Measurements from ENCODE around the gene ERAS.

The ERAS gene

GRCh38 chrX:48782216-48782615 is 44.1 kb upstream of the ERAS start:
- H3K27me3 ChIP-seq (ENCODE audit: insufficient read depth, poor library complexity, severe bottlenecking), result no peaks in the 10 kb centered on the region
- ATAC-seq (ENCODE audit: low read depth) (no peak), DNase-seq (ENCODE audit: low spot score) (no peak)
- no peaks in the 10 kb centered on the region for H3K4me1 ChIP-seq (ENCODE audit: insufficient read depth, poor library complexity, severe bottlenecking)
- H3K4me3 ChIP-seq (ENCODE audit: severe bottlenecking), result no peak overlapping the region
- H3K36me3 ChIP-seq (ENCODE audit: low read depth), result no peaks in the 10 kb centered on the region
- no peaks in the 10 kb centered on the region for H3K9me3 ChIP-seq (ENCODE audit: severe bottlenecking)
- no peak overlapping the region for H3K27ac ChIP-seq (ENCODE audit: poor library complexity, severe bottlenecking)
- TF ChIP-seq, protein P1, sequence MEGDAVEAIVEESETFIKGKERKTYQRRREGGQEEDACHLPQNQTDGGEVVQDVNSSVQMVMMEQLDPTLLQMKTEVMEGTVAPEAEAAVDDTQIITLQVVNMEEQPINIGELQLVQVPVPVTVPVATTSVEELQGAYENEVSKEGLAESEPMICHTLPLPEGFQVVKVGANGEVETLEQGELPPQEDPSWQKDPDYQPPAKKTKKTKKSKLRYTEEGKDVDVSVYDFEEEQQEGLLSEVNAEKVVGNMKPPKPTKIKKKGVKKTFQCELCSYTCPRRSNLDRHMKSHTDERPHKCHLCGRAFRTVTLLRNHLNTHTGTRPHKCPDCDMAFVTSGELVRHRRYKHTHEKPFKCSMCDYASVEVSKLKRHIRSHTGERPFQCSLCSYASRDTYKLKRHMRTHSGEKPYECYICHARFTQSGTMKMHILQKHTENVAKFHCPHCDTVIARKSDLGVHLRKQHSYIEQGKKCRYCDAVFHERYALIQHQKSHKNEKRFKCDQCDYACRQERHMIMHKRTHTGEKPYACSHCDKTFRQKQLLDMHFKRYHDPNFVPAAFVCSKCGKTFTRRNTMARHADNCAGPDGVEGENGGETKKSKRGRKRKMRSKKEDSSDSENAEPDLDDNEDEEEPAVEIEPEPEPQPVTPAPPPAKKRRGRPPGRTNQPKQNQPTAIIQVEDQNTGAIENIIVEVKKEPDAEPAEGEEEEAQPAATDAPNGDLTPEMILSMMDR (IDR thresholded peaks at IDR 0.05; ENCODE audit: poor library complexity, severe bottlenecking), result no peak

GRCh38 chrX:48782795-48783194 is 43.5 kb upstream of the ERAS start:
- Histone ChIP-seq H3K27me3 (ENCODE audit: insufficient read depth, poor library complexity, severe bottlenecking) (no peaks in the 10 kb centered on the region), H3K9me3 (ENCODE audit: severe bottlenecking) (no peaks in the 10 kb centered on the region), H3K4me1 (ENCODE audit: insufficient read depth, poor library complexity, severe bottlenecking) (no peaks in the 10 kb centered on the region), H3K4me3 (ENCODE audit: severe bottlenecking) (no peak overlapping the region), H3K36me3 (ENCODE audit: low read depth) (no peaks in the 10 kb centered on the region), H3K27ac (ENCODE audit: poor library complexity, severe bottlenecking) (no peak overlapping the region)
- ATAC-seq (ENCODE audit: low read depth) (no peak), DNase-seq (ENCODE audit: low spot score) (no peak)
- TF ChIP-seq, protein P1 (IDR thresholded peaks at IDR 0.05; ENCODE audit: poor library complexity, severe bottlenecking), result no peak

DNA sequence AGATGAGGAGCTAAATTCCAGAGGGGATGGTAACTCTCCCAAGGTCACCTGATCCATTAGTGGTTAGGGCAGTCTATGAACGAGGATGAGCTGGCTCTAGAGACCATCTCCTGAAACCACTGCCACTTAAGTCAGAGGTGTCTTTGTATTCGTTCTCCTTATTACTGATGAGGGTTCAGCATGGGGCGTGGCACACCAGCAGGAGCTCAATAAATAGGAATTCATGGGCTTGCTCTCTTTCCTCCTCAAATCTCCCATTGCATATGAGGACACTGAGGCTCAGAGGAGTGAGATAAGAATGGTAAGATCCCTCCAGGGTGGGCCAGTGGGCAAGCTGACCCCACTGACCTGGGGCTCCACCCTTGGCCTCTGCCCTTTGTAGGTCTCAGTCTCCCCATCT is 41.6 kb upstream of the ERAS start:
- Histone ChIP-seq H3K27me3 (ENCODE audit: insufficient read depth, poor library complexity, severe bottlenecking) (no peaks in the 10 kb centered on the region), H3K36me3 (ENCODE audit: low read depth) (no peaks in the 10 kb centered on the region), H3K9me3 (ENCODE audit: severe bottlenecking) (no peaks in the 10 kb centered on the region), H3K4me1 (ENCODE audit: insufficient read depth, poor library complexity, severe bottlenecking) (no peaks in the 10 kb centered on the region), H3K27ac (ENCODE audit: poor library complexity, severe bottlenecking) (no peak overlapping the region), H3K4me3 (ENCODE audit: severe bottlenecking) (no peak overlapping the region)
- TF ChIP-seq, protein P1 (IDR thresholded peaks at IDR 0.05; ENCODE audit: poor library complexity, severe bottlenecking), result no peak
- DNase-seq (ENCODE audit: low spot score), result no peak
- ATAC-seq (ENCODE audit: low read depth), result no peak

DNA sequence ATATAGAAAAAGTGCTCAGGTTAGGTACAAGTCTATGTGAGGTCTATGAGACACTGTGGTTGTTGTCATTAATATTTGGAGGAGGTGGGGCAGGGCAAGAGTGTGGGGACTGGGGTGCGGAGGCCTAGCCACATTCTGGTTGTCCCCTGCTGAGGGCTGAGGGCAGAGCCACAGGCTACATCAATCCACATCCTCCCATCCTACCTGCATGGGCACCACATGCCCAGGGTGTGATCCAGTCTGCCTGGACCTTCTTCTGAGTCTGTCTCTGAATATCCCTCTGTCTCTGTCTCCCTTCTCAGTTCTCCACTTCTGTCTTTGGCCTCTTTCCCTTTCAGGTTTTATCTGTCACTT is 41.1 kb upstream of the ERAS start:
- no peak overlapping the region for H3K4me3 ChIP-seq (ENCODE audit: severe bottlenecking)
- TF ChIP-seq, protein P1 (IDR thresholded peaks at IDR 0.05; ENCODE audit: poor library complexity, severe bottlenecking), result no peak
- no peak overlapping the region for H3K27ac ChIP-seq (ENCODE audit: poor library complexity, severe bottlenecking)
- DNase-seq (ENCODE audit: low spot score) (no peak), ATAC-seq (ENCODE audit: low read depth) (no peak)
- H3K4me1 ChIP-seq (ENCODE audit: insufficient read depth, poor library complexity, severe bottlenecking), result no peaks in the 10 kb centered on the region
- H3K27me3 ChIP-seq (ENCODE audit: insufficient read depth, poor library complexity, severe bottlenecking), result no peaks in the 10 kb centered on the region
- no peaks in the 10 kb centered on the region for H3K36me3 ChIP-seq (ENCODE audit: low read depth)
- H3K9me3 ChIP-seq (ENCODE audit: severe bottlenecking), result no peaks in the 10 kb centered on the region

GRCh38 chrX:48785540-48786214 is 40.6 kb upstream of the ERAS start:
- ATAC-seq (ENCODE audit: low read depth) (no peak), DNase-seq (ENCODE audit: low spot score) (no peak)
- Histone ChIP-seq H3K27me3 (ENCODE audit: insufficient read depth, poor library complexity, severe bottlenecking) (no peaks in the 10 kb centered on the region), H3K36me3 (ENCODE audit: low read depth) (no peaks in the 10 kb centered on the region), H3K27ac (ENCODE audit: poor library complexity, severe bottlenecking) (no peak overlapping the region), H3K9me3 (ENCODE audit: severe bottlenecking) (no peaks in the 10 kb centered on the region), H3K4me3 (ENCODE audit: severe bottlenecking) (no peak overlapping the region), H3K4me1 (ENCODE audit: insufficient read depth, poor library complexity, severe bottlenecking) (no peaks in the 10 kb centered on the region)
- TF ChIP-seq, protein P1 (IDR thresholded peaks at IDR 0.05; ENCODE audit: poor library complexity, severe bottlenecking), result no peak
